GM12891 (cell line): Measurements from ENCODE around the gene FAM89B.

Source experiments
- DNase-seq: peaks from one replicate; pipeline ENCODE4 v3.0.0; 2011; ENCODE audit warnings: low spot score; ENCODE audit not compliant: insufficient read length
- FAIRE-seq: peaks from 2 replicates; lab custom pipeline; 2011; peaks lifted over from hg19 to GRCh38; lab: Jason Lieb, UNC
- PAX5 ChIP-seq: IDR thresholded peaks from 2 replicates; pipeline ENCODE4 v1.6.1; 2011; ENCODE audit warnings: low read length, moderate library complexity, mild to moderate bottlenecking; ENCODE audit not compliant: insufficient read depth, severe bottlenecking
- POLR2A ChIP-seq: IDR thresholded peaks from 2 replicates; pipeline ENCODE4 v1.6.1; 2011; ENCODE audit warnings: low read depth, low read length, control low read depth
- POLR2AphosphoS5 ChIP-seq: IDR thresholded peaks from 2 replicates; pipeline ENCODE4 v1.6.1; 2011; ENCODE audit warnings: low read depth, low read length, control low read depth
- POU2F2 ChIP-seq: IDR thresholded peaks from 2 replicates; pipeline ENCODE4 v1.6.1; 2011; ENCODE audit warnings: low read depth, mild to moderate bottlenecking, control low read depth, low read length, moderate library complexity
- SPI1 ChIP-seq: IDR thresholded peaks from 2 replicates; pipeline ENCODE4 v1.6.1; 2011; ENCODE audit warnings: low read depth, low read length, control low read depth
- TAF1 ChIP-seq: IDR thresholded peaks from 2 replicates; pipeline ENCODE4 v1.6.1; 2011; ENCODE audit warnings: low read depth, low read length, control low read depth

Gene FAM89B

DNA sequence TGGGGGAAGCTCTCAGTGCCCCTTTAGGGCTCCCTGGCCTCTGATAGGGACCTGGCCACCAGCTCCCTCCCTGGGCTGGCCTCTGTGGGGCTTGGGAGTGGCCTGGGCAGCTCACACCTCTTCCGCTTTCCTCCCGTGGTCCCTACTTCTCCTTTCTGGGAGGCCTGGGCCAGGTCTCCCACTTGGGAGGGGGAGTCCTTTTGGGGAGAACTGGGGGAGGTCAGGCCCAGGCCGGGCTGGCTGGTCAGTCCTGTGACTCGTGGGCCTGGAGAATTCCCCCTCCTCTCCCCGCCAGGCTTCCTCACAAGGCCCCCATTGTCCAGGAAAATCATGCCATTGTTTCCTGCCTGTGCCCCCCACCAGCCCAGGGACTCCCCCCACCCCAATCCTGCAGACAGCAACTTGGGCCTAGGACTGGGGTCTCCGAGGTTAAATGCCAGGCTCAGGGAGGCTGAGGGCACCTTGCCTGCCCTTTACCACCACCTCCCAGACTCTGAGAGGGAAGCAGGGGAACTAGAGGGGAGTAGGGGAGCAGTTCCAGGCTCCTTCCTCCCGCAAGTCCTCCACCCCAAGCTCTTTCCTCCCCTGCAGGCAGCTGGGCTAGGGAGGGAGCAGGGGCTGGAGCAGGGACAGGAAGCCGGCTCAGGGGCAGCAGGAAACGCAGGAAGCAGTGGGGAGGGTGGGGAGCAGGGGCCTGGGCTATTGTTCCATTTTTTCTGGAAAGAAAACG, 38.9 kb downstream of the FAM89B start:
- DNase-seq (no peak), FAIRE-seq (no peak)
- TF ChIP-seq POLR2AphosphoS5, result no peak
- no peak for TF ChIP-seq POLR2A
- no peak for TF ChIP-seq SPI1
- no peak for TF ChIP-seq POU2F2
- no peak for TF ChIP-seq TAF1
- no peak for TF ChIP-seq PAX5

DNA sequence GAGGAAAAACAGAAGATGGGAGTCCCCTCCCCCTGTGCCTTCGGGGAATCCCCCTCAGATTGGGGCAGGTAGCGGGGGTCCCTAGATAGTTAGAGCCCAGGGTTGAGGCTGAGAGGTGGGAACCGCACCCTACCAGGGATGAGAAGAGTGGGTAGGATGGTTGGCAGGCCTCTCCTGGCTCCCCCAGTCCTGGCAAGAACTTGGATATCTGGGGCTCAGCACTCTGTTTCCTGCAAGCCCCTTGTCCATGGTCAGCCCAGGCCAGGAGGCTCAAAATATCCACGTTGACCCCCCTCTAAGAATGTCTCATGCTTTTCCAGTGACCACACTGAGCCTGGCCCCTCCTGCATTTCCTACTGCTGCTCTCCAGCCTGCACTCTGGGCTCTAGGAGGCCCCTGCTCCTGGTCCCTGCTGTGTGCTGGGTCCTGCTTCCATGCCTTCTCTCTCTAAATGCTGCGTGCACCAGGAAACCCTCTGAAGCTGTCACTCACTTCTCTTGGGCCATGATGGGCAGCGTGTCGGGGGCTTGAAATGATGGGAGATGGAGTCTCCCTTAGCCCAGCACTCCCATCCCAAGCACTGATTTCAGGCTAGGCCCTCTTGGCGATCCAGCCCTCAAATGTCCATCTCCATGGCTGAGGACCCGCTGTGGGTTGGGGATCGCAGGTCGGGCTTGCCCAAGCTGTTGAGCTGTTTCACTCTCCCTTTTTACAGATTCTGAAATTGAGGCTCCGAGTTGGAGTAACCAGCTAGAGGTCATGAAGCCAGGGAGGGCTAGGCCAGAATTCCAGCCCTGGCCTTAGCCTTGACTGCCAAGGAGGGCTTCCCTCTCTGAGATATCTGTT, 39.6 kb downstream of the FAM89B start:
- DNase-seq (no peak), FAIRE-seq (no peak)
- TF ChIP-seq SPI1, result no peak
- TF ChIP-seq POLR2AphosphoS5, result no peak
- no peak for TF ChIP-seq PAX5
- no peak for TF ChIP-seq TAF1
- no peak for TF ChIP-seq POLR2A

DNA sequence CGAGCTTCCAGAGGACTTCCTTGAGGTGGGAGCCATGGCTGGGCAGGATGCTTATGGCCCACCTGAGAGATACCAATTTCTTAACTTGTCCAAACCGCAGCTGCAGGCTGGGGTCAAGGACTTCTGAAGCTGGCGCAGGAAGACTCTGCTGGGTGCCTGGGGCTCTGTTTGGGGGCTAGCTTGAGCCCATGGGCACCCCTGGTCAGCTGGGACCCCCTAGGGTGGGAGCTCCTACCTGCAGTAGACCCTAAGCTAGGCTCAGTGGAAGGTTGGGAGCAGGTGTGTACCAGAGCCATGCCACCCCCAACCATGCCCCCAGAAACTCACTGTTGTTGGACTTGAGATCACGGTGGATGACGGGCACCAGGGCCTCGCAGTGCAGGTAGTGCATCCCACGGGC, 40.4 kb downstream of the FAM89B start:
- FAIRE-seq (no peak), DNase-seq (no peak)
- TF ChIP-seq POLR2AphosphoS5, result no peak
- TF ChIP-seq POU2F2, result no peak
- TF ChIP-seq POLR2A, result no peak

DNA sequence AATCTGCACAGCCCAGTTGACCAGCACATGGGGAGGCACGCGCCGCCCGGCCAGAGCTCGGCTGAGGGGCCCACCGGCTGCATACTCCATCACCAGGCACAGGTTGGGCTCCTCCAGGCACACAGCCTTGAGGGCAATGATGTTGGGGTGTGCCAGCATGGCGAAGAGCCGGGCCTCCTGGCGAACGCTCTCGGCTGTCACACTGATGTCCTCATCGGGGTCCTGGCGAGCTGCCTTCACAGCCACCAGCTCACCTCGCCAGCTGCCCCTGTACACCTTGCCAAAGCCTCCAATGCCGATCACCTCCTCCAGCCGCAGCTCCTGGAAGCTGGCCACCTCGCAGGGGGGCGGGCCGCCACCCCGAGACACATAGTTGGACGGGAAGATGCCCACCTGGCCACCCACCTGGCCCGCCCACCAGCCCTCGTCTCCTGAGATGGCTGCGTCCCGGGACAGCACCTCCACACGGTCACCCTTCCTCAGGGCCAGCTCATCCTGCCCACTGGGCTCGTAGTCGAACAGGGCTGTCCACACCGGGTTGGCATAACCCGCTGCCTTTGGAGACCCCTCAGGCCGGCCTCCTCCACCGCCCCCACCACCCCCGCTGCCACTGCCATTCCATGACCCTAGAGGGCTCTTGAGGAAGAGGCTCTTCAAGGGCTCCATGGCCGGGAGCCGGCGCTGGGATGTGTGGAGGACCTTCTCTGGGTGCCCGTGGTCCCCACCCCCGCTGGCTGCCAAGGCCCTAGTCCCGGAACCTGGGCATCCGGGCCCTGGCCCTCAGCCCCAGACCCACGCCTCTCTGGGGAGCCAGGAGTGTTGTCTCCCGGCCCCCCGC, 41.0 kb downstream of the FAM89B start:
- DNase-seq, result peak; percentile 60
- TF ChIP-seq PAX5 (no peak), SPI1 (no peak), POU2F2 (no peak), POLR2A (no peak), POLR2AphosphoS5 (no peak), TAF1 (no peak)
- FAIRE-seq, result peak; percentile 45

DNA sequence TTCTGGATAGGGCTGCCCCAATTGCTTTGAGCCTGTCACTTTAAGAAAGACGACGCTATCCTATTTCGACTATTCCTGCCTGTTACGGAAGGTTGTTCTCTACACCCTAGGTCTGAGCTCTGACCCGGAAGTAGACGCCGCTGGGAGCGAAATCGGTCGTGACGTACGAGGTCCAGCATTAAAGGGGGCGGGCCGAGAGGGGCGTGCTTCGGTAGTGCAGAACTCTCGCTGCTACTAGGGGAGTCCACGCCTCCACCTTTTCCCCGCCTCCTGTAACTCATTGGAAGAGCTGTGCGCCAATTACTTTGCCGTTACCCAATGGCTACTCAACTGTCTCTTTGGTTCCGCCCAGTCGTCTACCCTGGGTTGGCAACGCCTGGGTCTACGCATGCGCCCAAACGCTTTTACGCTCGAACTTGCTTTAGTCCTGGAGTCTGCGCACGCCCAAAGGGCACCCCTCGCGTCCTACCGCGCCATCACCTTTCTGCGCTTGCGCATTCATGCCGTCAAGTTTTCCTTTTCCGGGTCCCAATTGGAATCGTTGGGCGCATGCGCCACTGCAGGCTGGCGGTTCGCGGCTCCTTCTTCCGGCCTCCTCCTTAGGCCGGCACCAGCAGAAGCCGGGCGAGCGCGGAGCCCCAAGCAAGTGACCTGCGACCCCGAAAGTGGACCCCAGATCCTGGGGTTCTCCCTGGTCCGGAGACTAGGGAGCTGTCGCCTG, 43.1 kb downstream of the FAM89B start, which contains the start of gene PCNX3:
TSS of gene PCNX3 (plus strand) at position 548 of the 721 bp plus-strand sequence. CDS start 536 bp downstream, outside the sequence.
- TF ChIP-seq POLR2A (no peak; the same call in 1 of the 2 replicates), PAX5 (no peak), POLR2AphosphoS5 (peak; percentile 52; the same call in 1 of the 2 replicates)
- FAIRE-seq, result peak; percentile 100
- DNase-seq, result peak; percentile 100

DNA sequence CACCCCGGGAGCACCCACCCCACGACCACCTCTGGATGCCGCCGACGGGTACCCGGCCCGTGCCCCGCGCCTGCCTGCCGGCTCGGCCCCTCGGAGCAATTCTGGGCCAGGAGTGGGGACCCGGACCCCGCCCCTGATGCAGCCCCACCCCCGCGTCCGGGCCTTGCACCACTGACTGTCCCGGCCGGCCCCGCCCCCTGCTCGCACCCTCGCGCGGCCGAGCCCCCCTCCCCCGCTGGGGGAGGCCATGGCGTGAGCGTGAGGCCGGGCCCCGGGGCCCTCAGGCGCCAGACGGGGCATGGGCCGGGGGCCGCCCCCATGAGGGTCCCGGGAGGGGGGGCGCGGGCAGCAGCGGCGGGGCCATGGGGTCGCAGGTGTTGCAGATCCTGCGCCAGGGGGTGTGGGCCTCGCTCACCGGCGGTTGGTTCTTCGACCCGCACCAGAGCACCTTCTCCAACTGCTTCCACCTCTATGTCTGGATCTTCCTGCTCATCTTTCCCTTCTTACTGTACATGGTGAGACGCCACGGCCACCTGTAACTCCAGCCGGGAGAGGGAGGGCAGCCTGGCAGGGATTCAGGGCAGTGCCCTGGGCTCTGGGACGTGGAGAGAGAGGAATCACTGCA, 43.7 kb downstream of the FAM89B start:
- no peak for TF ChIP-seq POU2F2
- TF ChIP-seq POLR2A, result no peak
- TF ChIP-seq SPI1, result no peak
- TF ChIP-seq POLR2AphosphoS5, result no peak
- no peak; the same call in 1 of the 2 replicates for TF ChIP-seq TAF1
- TF ChIP-seq PAX5, result no peak
- peak; percentile 90 for DNase-seq

DNA sequence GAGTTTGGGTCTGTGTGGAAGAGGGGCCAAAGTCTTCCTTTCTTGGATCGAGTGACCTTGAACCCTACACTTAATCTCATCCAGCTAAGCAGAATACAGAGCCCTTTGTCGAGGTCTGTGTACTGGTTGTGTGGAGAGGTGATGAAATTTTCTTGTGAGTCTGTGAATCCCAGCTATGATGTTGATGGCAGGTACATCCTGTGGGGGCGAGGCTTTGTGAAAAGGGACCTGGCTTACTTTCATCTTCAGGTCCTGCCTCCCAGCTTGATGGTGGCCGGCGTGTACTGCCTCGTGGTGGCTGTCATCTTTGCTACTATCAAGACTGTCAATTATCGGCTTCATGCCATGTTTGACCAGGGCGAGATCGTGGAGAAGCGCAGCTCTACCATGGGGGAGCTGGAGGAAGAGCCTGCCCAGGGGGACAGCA, 44.2 kb downstream of the FAM89B start:
- FAIRE-seq, result peak; percentile 75
- no peak for DNase-seq
- TF ChIP-seq SPI1 (no peak), POLR2A (no peak), PAX5 (no peak)

More for the DNA sequence above, 43.7 kb downstream of the FAM89B start:
- FAIRE-seq, result no peak

DNA sequence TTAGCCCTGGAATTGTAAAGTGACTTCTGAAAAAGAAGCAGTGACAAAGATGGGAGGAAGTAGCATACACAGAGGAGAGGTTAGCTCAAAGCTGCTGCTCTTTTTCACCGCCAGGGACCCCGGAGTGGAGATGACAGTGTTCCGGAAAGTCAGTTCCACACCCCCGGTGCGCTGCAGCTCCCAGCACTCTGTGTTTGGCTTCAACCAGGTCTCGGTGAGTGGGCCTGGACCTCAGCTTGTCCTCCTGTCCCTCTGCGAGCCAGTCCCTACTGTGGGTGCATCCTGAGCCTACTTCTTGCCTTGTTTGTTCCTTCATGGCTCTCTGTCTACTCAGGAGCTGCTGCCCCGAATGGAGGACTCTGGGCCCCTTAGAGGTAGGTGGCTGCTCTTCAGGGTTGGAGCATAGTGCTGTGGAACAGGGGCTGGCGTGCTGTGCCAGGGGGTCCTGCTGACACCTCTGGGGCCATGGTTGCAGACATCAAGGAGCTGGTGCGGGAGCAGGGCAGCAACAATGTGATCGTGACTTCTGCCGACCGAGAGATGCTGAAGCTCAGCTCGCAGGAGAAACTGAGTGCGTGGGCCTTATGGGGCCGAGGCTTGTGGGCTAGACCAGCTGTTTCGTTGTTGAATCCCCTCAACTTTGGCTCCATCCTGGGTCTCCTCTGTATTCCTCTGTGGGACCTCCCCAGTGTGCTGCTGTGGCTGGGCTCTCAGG, 45.0 kb downstream of the FAM89B start:
- DNase-seq (no peak), FAIRE-seq (no peak)
- no peak for TF ChIP-seq TAF1
- no peak for TF ChIP-seq SPI1
- no peak for TF ChIP-seq POU2F2
- TF ChIP-seq POLR2A, result no peak
- no peak for TF ChIP-seq PAX5
- TF ChIP-seq POLR2AphosphoS5, result no peak
